ENCODE results near the gene PCNX3.
A peak's percentile ranks its signal among the peaks of the same experiment; 100 is the strongest.

PCNX3 gene

GRCh38 chr11:65640483-65641296, 25.1 kb downstream of the PCNX3 start:
- DNase-seq = peak; percentile 60

GRCh38 chr11:65641297-65642013, 25.9 kb downstream of the PCNX3 start:
- DNase-seq = no peak

DNA sequence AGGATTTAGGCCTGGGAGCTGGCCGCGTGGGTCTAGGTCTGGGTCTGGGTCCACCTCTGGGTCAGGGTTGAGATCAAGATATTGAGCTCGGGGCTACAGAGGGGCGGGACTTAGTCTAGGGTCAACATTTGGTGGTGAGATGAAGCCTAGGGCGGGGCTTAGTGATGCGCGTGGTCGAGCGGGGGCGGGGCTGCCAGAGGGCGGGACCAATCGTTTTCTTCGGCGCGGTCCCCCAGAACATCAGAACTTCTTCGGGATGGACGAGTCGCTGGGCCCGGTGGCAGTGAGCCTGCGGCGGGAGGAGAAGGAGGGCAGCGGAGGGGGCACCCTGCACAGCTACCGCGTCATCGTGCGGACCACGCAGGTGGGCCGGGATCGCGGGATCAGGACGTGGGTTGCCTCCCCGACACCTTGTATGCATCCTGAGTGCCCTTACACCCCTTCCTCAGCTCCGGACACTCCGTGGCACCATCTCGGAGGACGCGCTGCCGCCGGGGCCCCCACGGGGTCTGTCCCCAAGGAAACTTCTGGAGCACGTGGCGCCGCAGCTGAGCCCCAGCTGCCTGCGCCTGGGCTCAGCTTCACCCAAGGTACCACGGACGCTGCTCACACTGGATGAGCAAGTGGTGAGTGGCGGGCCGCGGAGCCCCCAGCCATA, 26.6 kb downstream of the PCNX3 start:
- DNase-seq = no peak

GRCh38 chr11:65643971-65644370, 28.4 kb downstream of the PCNX3 start:
- no peak for DNase-seq

DNA sequence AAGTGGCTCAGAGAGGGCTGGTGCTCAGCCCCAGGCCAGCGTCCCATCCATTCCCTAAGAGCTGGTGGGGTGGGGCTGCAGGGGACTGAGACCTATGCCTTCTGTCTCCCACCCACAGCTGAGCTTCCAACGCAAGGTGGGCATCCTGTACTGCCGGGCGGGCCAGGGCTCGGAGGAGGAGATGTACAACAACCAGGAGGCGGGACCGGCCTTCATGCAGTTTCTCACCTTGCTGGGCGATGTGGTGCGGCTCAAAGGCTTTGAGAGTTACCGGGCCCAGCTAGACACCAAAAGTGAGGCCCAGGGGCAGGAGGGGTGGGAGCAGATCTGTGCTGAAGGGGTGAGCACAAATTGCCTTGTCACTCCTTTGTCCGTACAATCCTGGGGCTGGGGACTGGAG, 29.3 kb downstream of the PCNX3 start:
- DNase-seq = no peak

GRCh38 chr11:65645710-65646109, 30.1 kb downstream of the PCNX3 start:
- DNase-seq = no peak

- DNase-seq = no peak
Measured at GRCh38 chr11:65646288-65646957, 30.8 kb downstream of the PCNX3 start.

- no peak for DNase-seq
Measured at GRCh38 chr11:65646958-65647701, 31.6 kb downstream of the PCNX3 start.

DNA sequence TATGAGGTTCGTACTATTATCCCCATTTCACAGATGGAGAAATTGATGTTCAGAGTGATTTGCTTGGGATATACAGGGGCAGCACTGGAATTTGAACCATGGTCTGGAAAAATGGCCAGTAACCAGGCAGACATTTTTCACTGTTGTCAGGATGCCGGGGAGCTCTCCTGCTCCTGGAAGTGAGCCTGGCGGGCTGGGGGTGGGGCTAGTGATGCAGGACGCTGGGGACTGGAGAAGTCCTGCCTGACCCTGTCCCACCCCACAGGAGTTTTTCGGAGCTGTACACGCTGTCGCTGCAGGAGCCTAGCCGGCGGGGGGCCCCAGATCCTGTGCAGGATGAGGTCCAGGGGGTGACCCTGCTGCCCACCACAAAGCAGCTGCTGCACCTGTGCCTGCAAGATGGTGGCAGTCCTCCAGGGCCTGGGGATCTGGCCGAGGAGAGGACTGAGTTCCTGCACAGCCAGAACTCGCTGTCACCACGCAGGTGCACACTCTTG, 33.5 kb downstream of the PCNX3 start:
- DNase-seq = no peak

- no peak for DNase-seq
Measured at GRCh38 chr11:65649656-65650546, 34.3 kb downstream of the PCNX3 start.

DNA sequence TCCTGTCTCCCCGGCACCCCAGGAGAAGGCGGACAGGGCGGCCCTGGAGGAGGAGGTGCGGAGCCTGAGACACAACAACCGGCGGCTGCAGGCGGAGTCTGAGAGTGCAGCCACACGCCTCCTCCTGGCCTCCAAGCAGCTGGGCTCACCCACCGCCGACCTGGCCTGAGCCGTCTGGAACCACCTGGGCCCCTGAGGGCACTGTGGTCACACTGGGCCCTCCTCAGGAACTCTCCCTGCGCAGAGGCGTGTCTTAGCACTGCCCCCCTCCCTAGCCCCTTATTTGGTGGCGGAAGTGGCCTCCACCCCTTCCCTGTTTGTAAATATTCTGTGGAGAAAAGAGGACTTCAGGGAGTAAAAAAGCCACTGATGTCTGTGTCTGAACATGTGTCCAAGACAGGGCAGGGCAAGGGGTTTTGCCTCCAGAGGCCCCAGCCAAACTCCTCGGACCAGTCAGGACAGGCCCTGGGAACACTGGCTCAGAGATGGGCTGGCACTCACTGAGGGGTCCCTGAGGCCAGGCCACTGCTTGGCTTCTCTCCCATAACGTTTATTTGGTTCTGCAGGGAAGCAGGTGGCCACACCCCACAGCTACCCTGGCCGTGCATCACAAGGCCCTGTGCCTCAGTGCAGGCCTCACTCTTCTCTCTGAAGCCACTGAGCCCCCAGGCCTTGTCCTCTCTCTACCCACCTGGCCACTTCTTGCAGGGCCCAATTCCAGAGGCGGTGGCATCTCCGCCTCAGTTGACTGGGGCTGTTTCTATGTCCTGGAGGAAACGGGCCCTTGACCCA, 35.2 kb downstream of the PCNX3 start:
- no peak for DNase-seq

DNA sequence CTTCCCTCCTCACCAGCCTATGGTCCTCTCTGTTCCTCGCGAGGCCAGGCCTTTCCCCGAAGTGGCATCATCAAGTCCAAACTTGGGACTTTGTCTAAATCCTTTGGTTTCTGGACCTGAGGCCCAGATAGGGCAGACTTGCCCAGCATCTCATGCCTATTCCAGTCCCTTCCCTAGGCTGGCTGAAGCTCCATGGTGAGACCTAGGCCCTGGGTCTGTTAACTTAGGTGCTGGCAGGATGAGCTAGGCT, 35.7 kb downstream of the PCNX3 start:
- DNase-seq = no peak

DNA sequence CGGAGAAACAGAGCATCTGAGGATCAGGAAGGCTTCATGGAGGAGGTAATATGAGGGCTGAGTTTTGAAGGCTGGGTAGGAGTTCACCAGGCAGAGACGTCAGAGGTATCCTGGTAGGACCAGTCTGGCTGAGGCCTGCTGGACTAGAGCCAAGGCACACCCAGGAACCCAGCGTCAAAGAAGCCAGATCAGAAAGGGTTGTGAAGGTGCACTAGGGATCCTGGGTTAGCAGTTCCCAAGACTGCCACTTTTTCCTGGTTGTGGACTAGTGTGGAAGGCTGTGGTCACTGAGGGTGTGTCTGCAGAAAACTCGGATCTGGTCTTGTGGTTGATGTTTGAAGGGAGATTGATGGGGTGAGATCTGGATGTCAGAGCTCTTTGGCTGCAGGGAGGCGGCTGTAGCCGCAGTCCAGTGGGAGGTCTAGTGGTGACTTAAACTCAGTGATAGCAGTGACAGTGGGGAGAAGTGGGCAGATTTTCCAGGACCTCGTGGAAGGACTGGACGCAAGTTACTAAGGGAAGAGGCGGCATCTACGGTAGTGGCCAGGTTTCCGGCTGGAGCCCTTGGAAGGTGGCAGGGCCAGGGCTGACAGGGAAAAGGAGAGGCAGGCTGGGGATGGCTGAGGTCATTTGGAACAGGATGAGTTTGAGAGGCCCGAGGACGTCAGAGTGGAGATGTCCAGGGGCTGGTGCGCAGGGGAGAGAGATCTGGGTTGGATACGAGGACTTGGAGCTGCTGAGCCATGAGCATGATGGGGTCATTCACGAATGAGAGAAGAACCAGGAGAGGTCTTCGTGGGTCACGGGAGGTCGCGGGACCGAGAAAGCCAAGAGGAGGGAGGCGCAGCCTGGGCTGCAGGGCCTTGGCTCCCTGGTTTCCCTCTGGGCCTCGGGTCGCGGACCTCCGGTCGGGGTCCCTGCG, 36.3 kb downstream of the PCNX3 start:
- peak; percentile 35 for DNase-seq

GRCh38 chr11:65652511-65653228, 37.1 kb downstream of the PCNX3 start:
- peak; percentile 97 for DNase-seq

DNA sequence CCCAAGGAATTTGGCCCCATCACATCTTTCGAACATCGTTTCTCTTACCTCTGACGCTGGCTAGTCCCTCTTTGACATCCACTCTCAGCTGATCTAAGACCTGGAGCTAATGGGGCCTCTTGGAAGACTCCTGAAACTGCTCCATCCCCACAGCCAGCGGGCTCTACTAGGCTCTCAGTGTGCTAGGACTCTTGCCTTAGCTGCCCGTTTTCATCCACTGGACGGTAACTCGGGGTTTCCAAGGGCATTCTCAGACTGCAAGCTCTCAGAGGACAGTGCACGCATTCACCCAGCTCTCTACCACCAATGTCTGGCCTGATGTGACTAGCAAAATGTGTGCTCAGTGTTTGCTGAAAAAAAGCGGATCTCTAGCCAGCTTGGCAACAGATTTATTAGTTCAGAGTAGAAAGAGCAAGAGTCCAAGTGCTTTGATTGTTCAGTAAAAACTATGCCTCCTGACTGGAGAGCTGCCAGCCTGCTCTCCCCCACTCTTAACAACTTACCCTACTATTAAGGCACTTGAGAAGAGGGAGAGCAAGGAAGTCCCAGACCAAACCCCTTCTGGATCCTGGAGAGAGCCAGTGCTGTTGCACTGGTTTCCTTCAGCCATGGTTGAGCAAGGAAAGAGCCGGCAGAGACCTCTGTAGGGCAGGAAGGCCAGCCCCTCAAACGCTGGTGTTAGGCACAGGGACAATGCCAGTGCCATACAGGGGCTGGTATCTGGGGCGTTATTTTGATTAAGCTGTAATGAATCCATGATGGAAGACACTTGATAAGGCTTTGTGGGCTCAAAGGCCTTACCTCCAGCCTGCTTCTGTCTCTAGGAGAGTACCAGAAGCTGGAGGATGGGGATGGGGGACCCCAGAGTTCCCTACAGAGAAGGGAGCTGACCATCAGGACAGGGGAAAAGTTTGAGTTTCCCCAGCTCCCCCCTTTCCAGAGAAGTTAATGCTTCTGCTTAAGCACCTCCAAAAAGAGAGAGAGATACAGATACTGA, 38.0 kb downstream of the PCNX3 start:
- no peak for DNase-seq

GRCh38 chr11:65654375-65655349, 39.1 kb downstream of the PCNX3 start:
- no peak for DNase-seq
